Panc1 (cell line): ENCODE results near the gene CGNL1.

Experiments used
- CTCF ChIP-seq: fragments of 450-650 bp; IDR thresholded peaks from 2 replicates; pipeline ENCODE4 v1.5.1; 2017; ENCODE audit warnings: mild to moderate bottlenecking
- POLR2AphosphoS5 ChIP-seq: IDR thresholded peaks from 2 replicates; pipeline ENCODE4 v1.6.1; 2012; ENCODE audit warnings: mild to moderate bottlenecking, low read depth, low read length, moderate library complexity
- SIN3A ChIP-seq: IDR thresholded peaks from 2 replicates; pipeline ENCODE4 v1.6.1; 2012; ENCODE audit warnings: low read depth, mild to moderate bottlenecking, low read length, moderate library complexity, borderline replicate concordance; ENCODE audit not compliant: insufficient read depth

- TF ChIP-seq CTCF (no peak), POLR2AphosphoS5 (no peak), SIN3A (no peak)
These were observed 21.7 kb upstream of the CGNL1 start for GRCh38 chr15:57354436-57355123.
